Putamen (tissue), 1 donor: ENCODE results near the gene LDB2.

Experiments used
- DNase-seq: peaks from one replicate; pipeline ENCODE4 v3.0.0-alpha.2; 2016; ENCODE audit warnings: low spot score

The LDB2 gene

GRCh38 chr4:16802044-16802443 is 96.4 kb downstream of the LDB2 start:
- DNase-seq: no peak

DNA sequence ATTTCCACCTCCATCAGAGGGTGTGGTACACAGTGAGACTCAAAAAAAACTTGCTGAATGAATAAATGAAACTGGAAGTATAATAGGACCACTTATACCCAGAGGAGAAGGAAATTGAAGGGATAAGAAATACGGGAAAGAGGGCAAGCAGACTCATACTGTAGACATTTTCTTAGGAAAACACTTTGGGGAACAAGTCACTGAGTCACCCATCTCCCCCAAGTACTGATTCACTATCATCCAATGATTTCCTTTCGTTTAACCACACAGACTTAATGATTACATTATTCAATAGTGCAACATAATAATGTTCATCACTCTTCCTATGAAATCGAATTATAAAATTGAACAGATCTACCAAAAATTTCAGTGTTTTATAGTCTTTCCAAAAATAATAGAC is 97.1 kb downstream of the LDB2 start:
- no peak for DNase-seq

GRCh38 chr4:16794816-16795445 is 103.5 kb downstream of the LDB2 start:
- peak; percentile 55 for DNase-seq

DNA sequence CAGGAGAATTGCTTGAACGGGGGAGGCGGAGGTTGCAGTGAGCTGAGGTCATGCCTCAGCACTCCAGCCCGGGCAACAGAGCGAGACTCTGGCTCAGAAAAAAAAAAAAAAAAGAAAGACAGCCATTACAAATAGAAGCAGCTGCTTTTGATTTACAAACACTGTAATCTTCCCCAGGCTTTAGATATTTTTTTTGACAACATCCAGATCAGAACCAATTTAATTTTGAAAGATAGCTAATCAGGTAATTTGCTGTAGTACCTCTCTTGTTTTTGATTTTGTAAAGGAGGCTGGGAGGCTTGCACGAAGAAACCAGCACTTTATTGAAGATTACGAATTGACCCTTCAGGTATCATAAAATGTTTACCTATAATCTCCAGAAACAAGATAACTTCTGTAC is 107.0 kb downstream of the LDB2 start:
- DNase-seq: no peak

DNA sequence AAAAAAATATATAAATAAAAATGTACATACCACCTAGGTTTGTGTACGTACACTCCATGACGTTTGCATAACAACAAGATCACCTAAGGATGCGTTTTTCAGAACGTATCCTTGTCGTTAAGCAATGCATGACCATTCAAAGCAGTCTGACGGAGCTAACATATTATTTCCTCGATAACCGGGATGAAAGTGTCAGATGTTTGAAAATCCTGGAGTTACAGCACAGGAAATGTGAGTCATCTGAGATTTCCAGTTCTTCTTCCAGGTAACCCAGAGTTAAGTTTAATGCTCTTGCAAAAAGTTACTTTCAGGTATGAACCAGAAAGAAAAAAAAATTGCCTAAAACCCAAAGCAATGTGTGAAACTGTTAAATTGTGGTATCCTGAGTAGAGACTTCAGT is 107.9 kb downstream of the LDB2 start:
- DNase-seq: no peak

DNA sequence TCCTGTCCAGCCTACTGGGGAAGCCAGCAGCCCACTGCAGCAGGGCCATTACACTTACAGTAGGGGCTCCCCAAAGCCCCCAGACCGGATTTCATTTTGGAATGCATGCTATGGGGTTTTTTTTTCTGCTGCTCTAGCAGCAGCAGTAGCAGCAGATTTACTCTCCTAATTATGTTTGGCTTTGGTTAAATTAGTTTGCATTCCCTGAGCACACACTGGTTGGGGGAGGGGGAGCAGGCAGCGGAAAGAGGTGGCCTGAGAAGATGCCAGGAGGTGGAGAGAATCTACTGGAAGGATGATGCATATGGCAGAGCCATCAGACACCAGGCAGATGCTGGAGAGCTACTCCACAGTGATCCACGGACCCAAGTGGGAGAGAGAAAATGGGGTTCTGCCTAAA is 109.6 kb downstream of the LDB2 start:
- DNase-seq: no peak

GRCh38 chr4:16785793-16786527 is 112.5 kb downstream of the LDB2 start:
- DNase-seq: no peak

DNA sequence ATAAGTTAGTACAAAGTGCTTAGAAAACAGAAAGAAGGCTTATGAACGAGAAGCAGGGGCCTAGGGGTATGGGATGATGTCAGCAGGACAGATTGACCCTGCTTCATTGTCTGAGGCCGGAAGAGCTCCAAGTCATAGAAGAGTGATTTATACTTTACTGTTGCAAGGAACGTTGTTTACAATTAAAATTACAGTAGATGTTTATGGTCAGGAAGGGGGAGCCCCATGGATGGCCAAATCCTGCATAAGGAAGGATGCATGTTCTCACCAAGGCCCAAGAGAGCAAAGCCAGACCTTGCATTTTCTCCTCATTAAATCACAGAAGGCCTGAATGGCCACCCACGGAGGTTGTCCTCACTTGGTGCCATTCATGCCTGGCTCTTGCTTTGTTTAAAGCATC is 115.3 kb downstream of the LDB2 start:
- no peak for DNase-seq

DNA sequence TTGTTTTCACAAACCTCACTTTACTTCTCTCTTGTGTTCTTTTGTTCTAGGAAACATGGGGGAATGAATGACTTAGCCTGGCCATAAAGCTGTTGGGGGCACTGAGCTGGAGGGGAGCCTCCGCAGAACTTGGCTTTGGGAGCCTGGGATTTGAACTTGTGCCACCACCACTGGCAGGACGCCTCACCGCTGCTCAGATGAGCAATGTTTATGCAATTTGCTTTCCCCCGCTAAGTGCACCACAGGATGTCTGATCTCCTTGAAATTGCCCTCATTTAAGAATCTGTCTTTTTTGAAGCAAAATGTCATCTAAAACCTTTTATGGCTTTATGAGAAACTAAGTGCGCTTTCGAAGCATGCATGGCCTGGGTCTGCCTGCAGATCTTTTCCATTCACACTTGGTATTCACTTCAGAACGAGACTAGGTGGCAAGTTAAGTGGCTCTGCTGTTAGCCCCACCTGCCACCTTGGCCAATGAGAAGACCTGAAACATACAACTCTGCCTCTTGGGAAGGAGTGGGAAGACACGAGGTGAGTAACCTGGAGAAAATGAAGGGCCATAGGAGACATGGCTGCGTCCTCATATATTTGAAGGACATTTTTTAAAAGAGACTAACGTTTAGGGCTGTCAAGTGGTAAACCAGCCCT is 119.3 kb downstream of the LDB2 start:
- no peak for DNase-seq

- DNase-seq: no peak
These were observed 120.7 kb downstream of the LDB2 start for GRCh38 chr4:16777726-16778125.

DNA sequence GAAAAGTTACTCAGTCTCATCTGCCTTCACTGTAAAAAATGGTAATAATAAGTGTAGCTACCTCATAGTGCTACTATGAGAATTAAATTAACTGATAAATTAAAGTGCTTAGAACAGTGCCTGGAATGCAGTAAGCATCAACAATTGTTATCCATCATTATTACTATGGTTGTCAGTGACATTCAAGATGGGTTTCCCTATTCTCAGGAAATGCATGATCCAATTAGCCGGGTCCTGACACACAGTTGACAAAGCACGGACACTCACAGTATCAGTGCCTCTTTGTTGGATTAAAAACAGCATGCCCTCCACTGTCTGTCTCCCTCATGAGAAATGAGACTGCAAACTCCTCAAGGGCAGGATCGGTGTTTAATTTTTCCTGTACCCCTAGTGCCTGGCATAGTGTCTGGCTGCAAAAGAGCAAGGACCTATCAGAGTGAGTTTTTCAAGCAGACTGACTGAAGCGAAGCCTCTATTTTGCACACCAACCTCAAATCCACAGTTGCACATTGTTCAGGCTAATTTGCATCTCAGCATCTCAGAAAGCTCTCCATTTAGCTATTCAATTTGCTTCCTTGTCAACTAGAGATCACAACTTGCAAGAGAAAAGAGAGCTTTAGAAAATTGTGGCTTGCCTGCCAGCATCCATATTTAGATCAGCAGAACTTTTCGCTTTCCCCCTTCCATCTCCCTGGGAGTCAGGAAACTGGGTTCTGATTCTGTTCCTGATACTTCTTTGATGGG is 122.9 kb downstream of the LDB2 start:
- DNase-seq: peak; percentile 75

DNA sequence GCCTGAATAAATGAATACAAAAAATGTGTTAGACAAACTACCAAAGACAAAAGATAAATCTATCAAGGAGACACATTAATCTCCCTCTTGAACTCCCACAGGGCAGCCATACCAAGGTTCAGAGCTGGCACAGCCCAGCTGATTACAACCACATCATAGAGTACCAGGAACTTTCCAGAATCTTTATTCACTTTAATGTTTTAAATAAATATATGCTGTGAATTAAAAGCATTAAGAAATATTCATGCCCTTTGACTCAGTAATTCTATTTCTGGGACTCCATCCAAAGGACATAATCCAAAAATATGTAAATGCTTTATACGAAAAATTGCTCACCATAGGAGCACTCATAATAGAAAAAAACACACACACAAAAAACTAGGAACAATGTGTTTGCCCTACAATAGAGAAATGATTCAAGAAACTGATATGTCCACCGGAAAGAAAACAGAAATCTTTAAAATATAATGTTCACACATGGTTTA is 126.0 kb downstream of the LDB2 start:
- no peak for DNase-seq

DNA sequence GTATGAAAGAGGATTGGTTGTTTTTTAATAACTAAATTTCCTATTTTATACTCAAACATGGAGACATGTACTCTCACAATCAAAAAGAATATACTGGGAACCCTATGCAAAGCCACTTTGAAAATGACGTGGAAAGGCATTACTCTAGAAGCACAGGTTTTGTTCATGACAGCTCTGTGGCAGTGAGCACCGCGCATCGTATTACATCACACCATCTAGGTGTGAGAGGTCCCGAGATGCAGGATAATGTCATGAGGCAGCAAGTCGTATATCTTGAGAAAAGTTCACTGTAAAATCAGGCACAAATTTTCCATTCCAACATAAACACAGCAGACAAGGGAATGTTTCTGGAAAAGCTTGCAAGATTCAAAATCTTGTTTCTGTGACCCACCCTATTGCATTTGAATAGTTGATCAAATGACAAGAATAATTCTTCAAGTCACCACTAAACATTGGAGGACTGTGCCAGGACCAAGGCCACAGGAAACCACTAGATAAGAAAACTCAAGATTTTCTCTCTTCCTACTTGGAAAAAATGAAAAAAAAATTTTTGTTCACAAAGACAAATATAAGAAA is 127.6 kb downstream of the LDB2 start:
- no peak for DNase-seq

GRCh38 chr4:16767861-16768260 is 130.6 kb downstream of the LDB2 start:
- DNase-seq: peak; percentile 72

GRCh38 chr4:16767251-16767650 is 131.2 kb downstream of the LDB2 start:
- DNase-seq: no peak

- no peak for DNase-seq
These were observed 132.9 kb downstream of the LDB2 start for GRCh38 chr4:16765546-16765945.

- DNase-seq: no peak
These were observed 133.8 kb downstream of the LDB2 start for GRCh38 chr4:16764622-16765021.

DNA sequence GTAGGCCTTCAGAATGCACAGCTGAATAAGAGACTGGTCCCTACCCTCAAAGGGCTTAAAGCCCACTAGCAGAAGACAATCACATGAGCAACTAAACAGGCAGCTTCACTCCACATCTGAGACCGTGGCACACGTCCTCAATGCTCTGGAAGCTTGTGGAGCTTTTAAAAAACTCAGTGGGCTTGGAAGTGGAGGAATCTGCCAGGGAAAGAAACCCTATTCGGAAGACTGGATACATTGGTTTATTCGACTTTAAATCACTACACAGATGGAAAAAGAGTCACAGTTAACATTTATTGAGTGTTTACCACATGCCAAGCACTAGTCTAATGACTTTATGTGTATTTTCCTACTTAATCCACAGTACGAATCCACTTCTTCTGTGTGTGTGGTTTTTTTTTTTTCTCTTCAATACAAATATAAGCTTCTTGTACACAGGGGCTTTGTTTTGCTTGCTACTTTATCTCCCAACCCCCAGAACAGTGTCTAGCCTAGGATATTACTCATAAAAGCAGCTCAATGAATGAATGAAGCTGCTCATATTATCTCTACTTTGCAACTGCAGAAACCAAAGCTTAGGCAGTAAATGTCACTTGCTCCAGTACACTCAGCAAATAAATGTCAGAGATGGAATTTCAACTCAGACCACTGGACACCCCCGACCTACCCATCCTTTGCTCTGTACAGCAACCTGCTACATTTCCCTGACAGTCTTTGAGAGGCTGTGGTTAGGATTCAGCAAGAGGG is 137.7 kb downstream of the LDB2 start:
- DNase-seq: no peak

GRCh38 chr4:16759931-16760582 is 138.4 kb downstream of the LDB2 start:
- no peak for DNase-seq

- DNase-seq: no peak
These were observed 139.6 kb downstream of the LDB2 start for GRCh38 chr4:16758816-16759215.

DNA sequence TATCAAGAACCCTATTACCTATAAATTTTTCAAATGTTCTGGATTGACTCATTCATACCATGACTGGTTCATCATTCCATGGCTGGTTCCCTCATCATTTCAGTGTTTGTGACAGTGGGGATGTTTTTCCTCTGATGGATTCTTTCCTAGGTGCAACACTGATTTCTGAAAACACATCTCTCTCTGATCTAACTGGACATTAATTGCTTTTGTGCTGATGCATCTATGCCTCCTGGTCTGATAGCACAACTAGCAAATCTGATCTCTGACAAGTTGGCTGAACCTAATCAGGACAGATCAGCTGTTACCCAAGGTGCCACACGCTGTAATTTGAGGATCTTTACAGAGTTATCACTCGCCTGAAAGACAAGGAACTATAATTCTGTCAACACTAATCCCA is 140.2 kb downstream of the LDB2 start:
- DNase-seq: no peak
